Large intestine (tissue), 12 donors: ENCODE measurements around the gene USP17L22. TPM values are rescaled to one million over a fixed set of nuclear protein-coding genes. Genes with fewer than 3 reads are reported as not detected.
"Not testable (repeated sequence)": the region's sequence is repeated elsewhere in the genome, so short reads cannot be mapped to it uniquely, and the experiment has no call there.

Experiments
- DNase-seq, 2 donors: peaks; one replicate each; pipeline versions ENCODE4 v3.0.0 to v3.0.0-alpha.2; 2013
- H3K27ac ChIP-seq: one replicate; pipeline ENCODE4 v1.5.1; 2013; ENCODE audit warnings: low read length
- H3K27me3 ChIP-seq: 2 replicates; pipeline ENCODE4 v1.6.1; 2013; ENCODE audit warnings: low read length; ENCODE audit not compliant: control insufficient read depth, insufficient read depth
- H3K36me3 ChIP-seq: 2 replicates; pipeline ENCODE4 v1.6.1; 2013; ENCODE audit warnings: low read length; ENCODE audit not compliant: control insufficient read depth, insufficient read depth
- H3K4me1 ChIP-seq: one replicate; pipeline ENCODE4 v1.6.1; 2013; ENCODE audit warnings: low read length; ENCODE audit not compliant: control insufficient read depth, insufficient read depth
- H3K4me3 ChIP-seq: one replicate; pipeline ENCODE4 v1.5.1; 2013; ENCODE audit warnings: low read length
- H3K9me3 ChIP-seq: one replicate; pipeline ENCODE4 v1.6.1; 2013; ENCODE audit warnings: mild to moderate bottlenecking, low read depth, low read length, moderate library complexity; ENCODE audit not compliant: control insufficient read depth
- WGBS: methylation state at CpG from one replicate; pipeline ENCODE4 v1.1.5; 2013; ENCODE audit warnings: low lambda C conversion rate; ENCODE audit not compliant: insufficient coverage; 5-methylcytosine and 5-hydroxymethylcytosine counted together
- long read RNA-seq, 11 donors: transcript quantifications; one replicate each; lab custom pipeline, GENCODE V29; 2026
- polyA plus RNA-seq: library from polyadenylated mRNA; unstranded; fragments of 120-200 nt; gene quantifications from one replicate; pipeline ENCODE4 v1.2.1, GENCODE V29; 2013

The USP17L22 gene, protein sequence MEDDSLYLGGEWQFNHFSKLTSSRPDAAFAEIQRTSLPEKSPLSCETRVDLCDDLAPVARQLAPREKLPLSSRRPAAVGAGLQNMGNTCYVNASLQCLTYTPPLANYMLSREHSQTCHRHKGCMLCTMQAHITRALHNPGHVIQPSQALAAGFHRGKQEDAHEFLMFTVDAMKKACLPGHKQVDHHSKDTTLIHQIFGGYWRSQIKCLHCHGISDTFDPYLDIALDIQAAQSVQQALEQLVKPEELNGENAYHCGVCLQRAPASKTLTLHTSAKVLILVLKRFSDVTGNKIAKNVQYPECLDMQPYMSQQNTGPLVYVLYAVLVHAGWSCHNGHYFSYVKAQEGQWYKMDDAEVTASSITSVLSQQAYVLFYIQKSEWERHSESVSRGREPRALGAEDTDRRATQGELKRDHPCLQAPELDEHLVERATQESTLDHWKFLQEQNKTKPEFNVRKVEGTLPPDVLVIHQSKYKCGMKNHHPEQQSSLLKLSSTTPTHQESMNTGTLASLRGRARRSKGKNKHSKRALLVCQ
- not detected for polyA plus RNA-seq
- long read RNA-seq, donor 1: 0 reads
- long read RNA-seq, donor 2: 0 reads
- long read RNA-seq, donor 3: 0 reads
- long read RNA-seq, donor 4: 0 reads
- long read RNA-seq, donor 5: 0 reads
- long read RNA-seq, donor 6: 0 reads
- long read RNA-seq, donor 7: 0 reads
- long read RNA-seq, donor 8: 0 reads
- long read RNA-seq, donor 9: 0 reads
- long read RNA-seq, donor 10: 0 reads
- long read RNA-seq, donor 11: 0 reads

DNA sequence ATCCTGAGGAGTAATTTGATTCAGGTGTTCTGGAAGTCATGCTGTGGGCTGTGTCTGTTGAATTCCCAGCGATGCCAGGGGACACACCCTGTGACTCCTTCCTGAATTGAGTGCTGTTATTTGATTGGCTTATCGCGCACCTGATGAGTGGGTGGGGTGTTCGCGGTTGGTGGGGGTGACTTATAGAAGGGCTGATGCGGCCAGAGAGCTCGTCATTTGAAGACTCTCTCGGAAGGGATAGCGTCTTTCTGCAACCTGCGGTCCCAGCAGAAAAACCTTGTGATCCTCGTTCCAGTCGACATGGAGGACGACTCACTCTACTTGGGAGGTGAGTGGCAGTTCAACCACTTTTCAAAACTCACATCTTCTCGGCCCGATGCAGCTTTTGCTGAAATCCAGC is at the start of gene USP17L22:
TSS of gene USP17L22 (plus strand) at position 301 of the 400 bp plus-strand sequence. CDS start at position 301, 0 bp downstream.
- no CpG with 5 or more reads among the region's 15 CpGs for WGBS

GRCh38 chr4:9219852-9220251 is 47.6 kb upstream of the USP17L22 start, which contains the start of gene USP17L12:
TSS of gene USP17L12 (plus strand) at chr4:9220152. CDS start at chr4:9220152, 0 bp downstream.
- not testable (repeated sequence) for H3K4me1 ChIP-seq, DNase-seq, H3K27me3 ChIP-seq, H3K36me3 ChIP-seq, H3K4me3 ChIP-seq, H3K9me3 ChIP-seq, H3K27ac ChIP-seq
- no CpG with 5 or more reads among the region's 13 CpGs for WGBS

More for the DNA sequence above, at the start of gene USP17L22:
- not testable (repeated sequence) for DNase-seq, H3K36me3 ChIP-seq, H3K4me3 ChIP-seq, H3K27me3 ChIP-seq, H3K27ac ChIP-seq, H3K9me3 ChIP-seq, H3K4me1 ChIP-seq

- H3K9me3 ChIP-seq, DNase-seq, H3K27ac ChIP-seq, H3K27me3 ChIP-seq, H3K36me3 ChIP-seq, H3K4me1 ChIP-seq, H3K4me3 ChIP-seq: not testable (repeated sequence)
- WGBS: no CpG with 5 or more reads among the region's 14 CpGs
Measured at GRCh38 chr4:9224596-9224995, 42.8 kb upstream of the USP17L22 start, which contains the start of gene USP17L13. TSS of gene USP17L13 (plus strand) at chr4:9224896. CDS start at chr4:9224896, 0 bp downstream.

DNA sequence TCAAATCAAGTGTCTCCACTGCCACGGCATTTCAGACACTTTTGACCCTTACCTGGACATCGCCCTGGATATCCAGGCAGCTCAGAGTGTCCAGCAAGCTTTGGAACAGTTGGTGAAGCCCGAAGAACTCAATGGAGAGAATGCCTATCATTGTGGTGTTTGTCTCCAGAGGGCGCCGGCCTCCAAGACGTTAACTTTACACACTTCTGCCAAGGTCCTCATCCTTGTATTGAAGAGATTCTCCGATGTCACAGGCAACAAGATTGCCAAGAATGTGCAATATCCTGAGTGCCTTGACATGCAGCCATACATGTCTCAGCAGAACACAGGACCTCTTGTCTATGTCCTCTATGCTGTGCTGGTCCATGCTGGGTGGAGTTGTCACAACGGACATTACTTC is 37.2 kb upstream of the USP17L22 start:
- not testable (repeated sequence) for DNase-seq, H3K27me3 ChIP-seq, H3K4me3 ChIP-seq, H3K27ac ChIP-seq, H3K9me3 ChIP-seq, H3K36me3 ChIP-seq, H3K4me1 ChIP-seq
- no CpG with 5 or more reads among the region's 8 CpGs for WGBS

DNA sequence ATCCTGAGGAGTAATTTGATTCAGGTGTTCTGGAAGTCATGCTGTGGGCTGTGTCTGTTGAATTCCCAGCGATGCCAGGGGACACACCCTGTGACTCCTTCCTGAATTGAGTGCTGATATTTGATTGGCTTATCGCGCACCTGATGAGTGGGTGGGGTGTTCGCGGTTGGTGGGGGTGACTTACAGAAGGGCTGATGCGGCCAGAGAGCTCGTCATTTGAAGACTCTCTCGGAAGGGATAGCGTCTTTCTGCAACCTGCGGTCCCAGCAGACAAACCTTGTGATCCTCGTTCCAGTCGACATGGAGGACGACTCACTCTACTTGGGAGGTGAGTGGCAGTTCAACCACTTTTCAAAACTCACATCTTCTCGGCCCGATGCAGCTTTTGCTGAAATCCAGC is 33.3 kb upstream of the USP17L22 start, which contains the start of gene USP17L15:
TSS of gene USP17L15 (plus strand) at position 301 of the 400 bp plus-strand sequence. CDS start at position 301, 0 bp downstream.
- H3K9me3 ChIP-seq, H3K4me3 ChIP-seq, H3K27ac ChIP-seq, H3K27me3 ChIP-seq, H3K4me1 ChIP-seq, DNase-seq, H3K36me3 ChIP-seq: not testable (repeated sequence)
- WGBS: no CpG with 5 or more reads among the region's 15 CpGs

- not testable (repeated sequence) for H3K27me3 ChIP-seq, H3K4me3 ChIP-seq, H3K4me1 ChIP-seq, H3K27ac ChIP-seq, H3K36me3 ChIP-seq, H3K9me3 ChIP-seq
- DNase-seq: peak in 1 of 2 donors; percentile 1
- no CpG with 5 or more reads among the region's 12 CpGs for WGBS
Measured at GRCh38 chr4:9238461-9238860, 29.0 kb upstream of the USP17L22 start.

- no CpG with 5 or more reads among the region's 14 CpGs for WGBS
- H3K4me3 ChIP-seq, DNase-seq, H3K27me3 ChIP-seq, H3K4me1 ChIP-seq, H3K36me3 ChIP-seq, H3K27ac ChIP-seq, H3K9me3 ChIP-seq: not testable (repeated sequence)
Measured at GRCh38 chr4:9243579-9243978, 23.8 kb upstream of the USP17L22 start, which contains the start of gene USP17L17. TSS of gene USP17L17 (plus strand) at chr4:9243879. CDS start at chr4:9243879, 0 bp downstream.

DNA sequence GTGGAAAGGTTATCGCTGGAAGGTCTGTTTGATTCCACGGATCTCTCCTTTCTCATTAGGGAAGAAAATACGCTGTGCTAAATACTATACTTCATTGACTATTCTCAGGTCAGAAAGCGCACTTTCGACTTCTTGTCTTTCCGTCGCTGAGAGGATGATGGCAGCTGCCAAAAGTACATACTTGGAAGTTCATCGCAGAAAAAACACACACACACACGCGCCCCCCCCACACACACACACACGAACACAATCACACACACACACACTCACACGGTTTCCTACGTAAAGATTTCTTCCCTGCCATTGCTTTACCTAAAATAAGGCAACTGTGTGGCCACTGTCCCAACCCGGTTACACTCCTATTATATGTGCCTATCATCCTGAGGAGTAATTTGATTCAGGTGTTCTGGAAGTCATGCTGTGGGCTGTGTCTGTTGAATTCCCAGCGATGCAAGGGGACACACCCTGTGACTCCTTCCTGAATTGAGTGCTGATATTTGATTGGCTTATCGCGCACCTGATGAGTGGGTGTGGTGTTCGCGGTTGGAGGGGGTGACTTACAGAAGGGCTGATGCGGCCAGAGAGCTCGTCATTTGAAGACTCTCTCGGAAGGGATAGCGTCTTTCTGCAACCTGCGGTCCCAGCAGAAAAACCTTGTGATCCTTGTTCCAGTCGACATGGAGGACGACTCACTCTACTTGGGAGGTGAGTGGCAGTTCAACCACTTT is 19.3 kb upstream of the USP17L22 start, which contains the start of gene USP17L18:
TSS of gene USP17L18 (plus strand) at position 678 of the 728 bp plus-strand sequence. CDS start at position 678, 0 bp downstream.
- not testable (repeated sequence) for H3K4me3 ChIP-seq, H3K4me1 ChIP-seq, H3K9me3 ChIP-seq, H3K27ac ChIP-seq, H3K27me3 ChIP-seq, H3K36me3 ChIP-seq
- peak in 1 of 2 donors; percentile 4 for DNase-seq
- 80% methylated on average over 2 of the region's 26 CpGs for WGBS

DNA sequence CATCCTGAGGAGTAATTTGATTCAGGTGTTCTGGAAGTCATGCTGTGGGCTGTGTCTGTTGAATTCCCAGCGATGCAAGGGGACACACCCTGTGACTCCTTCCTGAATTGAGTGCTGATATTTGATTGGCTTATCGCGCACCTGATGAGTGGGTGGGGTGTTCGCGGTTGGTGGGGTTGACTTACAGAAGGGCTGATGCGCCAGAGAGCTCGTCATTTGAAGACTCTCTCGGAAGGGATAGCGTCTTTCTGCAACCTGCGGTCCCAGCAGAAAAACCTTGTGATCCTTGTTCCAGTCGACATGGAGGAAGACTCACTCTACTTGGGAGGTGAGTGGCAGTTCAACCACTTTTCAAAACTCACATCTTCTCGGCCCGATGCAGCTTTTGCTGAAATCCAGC is 14.3 kb upstream of the USP17L22 start, which contains the start of gene USP17L19:
TSS of gene USP17L19 (plus strand) at position 301 of the 400 bp plus-strand sequence. CDS start at position 301, 0 bp downstream.
- H3K4me1 ChIP-seq, H3K27me3 ChIP-seq, H3K27ac ChIP-seq, H3K4me3 ChIP-seq, H3K36me3 ChIP-seq, H3K9me3 ChIP-seq, DNase-seq: not testable (repeated sequence)
- WGBS: no CpG with 5 or more reads among the region's 13 CpGs

- H3K27ac ChIP-seq, H3K9me3 ChIP-seq, H3K27me3 ChIP-seq, DNase-seq, H3K4me3 ChIP-seq, H3K36me3 ChIP-seq, H3K4me1 ChIP-seq: not testable (repeated sequence)
- no CpG with 5 or more reads among the region's 15 CpGs for WGBS
Measured at GRCh38 chr4:9257824-9258223, 9.6 kb upstream of the USP17L22 start, which contains the start of gene USP17L20. TSS of gene USP17L20 (plus strand) at chr4:9258124. CDS start at chr4:9258124, 0 bp downstream.
